Right hindlimb (tissue), 1 donor: ENCODE measurements around the gene FN1.

Source experiments
- DNase-seq: peaks from one replicate; pipeline ENCODE4 v3.0.0-alpha.2; 2018

FN1 gene

DNA sequence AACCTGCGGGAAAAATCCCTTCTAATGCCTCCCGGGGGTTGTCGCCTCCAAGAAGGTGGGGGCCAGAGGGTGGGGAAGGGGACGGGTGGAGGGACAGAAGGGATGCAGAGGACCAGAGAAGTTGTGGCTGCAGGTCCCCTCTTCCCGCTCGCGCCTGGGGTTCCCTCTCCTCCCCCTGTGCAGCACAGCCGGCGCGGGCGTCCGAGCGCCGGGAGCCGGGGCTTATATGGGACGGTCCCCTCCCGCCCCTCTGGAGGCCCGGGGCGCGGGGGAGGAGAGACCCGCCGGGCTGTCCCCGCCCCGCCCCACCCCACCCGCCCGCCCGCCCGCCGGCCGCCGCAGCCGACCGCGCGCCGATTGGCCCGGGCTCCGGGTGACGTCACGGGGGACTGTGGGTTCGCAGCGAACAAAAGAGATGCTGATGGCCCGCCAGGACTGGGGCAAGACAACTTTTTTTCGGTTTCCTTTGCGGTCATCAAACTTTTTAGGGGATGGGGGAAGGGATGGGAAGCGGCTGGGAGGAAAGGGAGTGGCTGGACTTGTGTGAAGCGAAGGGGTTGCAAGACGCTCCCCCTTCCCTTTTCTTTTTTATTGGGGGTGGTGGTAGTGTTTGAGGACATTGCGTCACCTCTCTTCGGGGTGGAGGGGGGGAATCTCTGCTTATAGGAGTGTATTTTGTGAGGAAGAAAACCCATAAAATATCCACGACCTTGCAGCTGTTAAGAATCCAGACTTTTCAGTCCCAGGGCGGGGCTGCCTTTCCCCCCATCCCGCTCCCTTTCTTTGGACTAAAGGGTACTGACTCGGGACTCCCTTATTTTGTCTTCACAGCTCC is at the start of gene FN1:
Gene FN1 (minus strand): TSS at position 199 of the 835 bp plus-strand sequence. CDS start 266 bp downstream, outside the sequence.
- DNase-seq: peak; percentile 99

DNA sequence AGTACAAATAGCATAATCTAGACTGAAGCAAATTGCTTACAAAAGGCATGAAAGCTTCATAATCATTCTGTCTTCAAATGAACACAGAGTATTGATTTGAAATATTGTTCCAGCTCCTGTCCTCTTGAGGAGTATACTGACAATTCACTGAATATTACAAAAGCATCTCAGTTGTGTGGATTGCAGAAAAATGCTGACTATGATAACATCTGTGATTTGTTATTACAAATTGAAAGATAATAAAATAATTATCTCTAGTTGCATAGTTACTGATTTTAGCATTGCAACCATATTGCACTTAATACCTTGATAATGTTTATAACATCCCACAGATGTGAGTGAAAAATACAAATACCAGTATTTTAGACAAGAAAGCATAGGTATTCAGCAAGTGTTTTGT is 49.2 kb upstream of the FN1 start:
- no peak for DNase-seq

GRCh38 chr2:215484570-215484969 is 48.7 kb upstream of the FN1 start:
- no peak for DNase-seq

DNA sequence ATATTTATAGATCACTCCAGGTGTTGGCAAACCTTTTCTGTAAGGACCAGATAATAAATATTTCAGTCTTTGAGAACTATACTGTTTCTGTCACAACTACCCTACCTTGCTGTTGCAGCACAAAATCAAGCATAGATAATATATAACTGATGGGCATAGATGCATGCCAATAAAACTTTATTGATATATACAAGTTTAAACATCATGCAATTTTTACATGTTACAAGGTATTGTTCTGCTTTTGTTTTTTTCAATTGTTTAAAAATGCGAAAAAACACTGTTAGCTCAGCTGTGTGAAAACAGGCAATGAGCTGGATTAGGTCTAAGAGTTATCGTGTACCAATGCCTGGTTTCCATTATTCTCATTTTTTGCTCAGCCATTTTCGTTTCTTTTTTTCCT is 47.6 kb upstream of the FN1 start:
- DNase-seq: no peak

- DNase-seq: no peak
Measured at GRCh38 chr2:215479536-215480240, 43.8 kb upstream of the FN1 start.

GRCh38 chr2:215479121-215479520 is 43.3 kb upstream of the FN1 start:
- DNase-seq: no peak

- DNase-seq: no peak
Measured at GRCh38 chr2:215476424-215476823, 40.6 kb upstream of the FN1 start.

DNA sequence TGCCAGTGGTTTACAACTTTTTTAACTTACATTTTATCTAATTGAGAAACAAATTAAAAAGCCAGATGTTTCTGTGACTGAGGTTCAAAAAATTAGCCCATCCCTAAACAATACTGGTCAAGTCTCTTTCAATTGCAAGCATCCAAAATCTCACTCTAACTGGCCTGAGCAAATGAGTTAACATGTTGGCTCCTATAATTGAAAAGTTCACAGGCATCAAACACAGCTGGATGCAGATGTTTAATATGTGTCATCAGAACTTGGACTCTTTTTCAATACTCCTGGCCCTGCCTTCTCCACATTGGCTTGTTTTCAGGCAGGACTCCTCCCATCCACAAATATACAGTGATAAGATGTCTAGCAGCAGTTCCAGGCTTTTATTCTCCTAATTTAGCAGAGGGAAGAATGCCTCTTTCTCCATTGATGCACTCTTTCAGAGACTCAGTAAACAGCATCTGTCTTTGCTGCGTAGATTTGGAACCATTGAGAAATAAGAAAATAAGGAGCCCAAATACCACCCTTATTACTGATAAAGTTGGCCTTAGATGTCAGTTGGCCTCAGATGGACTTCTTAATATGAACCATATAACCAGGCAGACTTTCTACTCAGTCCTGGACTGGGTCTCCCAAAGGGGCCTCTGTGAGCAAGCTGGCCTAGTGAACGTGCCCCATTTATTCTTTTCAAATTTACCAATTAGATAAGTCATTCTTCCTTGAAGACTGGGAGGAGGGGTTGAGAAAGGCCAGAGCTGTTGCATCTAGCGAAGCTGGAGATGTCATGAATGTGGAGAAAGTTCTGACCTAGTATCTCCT is 30.4 kb upstream of the FN1 start:
- DNase-seq: peak; percentile 50

DNA sequence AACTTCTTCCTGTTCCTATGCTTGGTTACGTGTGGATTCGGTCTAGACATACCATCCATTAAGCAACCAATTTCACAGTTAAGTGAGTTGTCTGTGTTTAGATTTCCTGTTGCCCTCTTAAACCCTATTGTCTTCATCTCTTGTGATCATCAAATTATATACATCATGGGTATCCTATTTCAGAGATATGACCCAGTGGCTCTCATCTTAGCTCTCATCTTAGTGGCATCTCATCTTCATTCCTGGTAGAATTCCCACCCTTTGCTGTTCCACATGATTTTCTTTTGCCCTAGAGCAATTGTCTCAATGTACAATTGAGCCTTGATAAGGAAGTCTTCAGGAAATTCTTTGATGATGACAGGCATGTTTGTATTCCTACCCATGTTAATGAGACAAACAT is 29.4 kb upstream of the FN1 start:
- DNase-seq: no peak

- no peak for DNase-seq
Measured at GRCh38 chr2:215461836-215462532, 26.1 kb upstream of the FN1 start.

- DNase-seq: no peak
Measured at GRCh38 chr2:215460682-215461382, 25.0 kb upstream of the FN1 start.

- DNase-seq: no peak
Measured at GRCh38 chr2:215455958-215456357, 20.1 kb upstream of the FN1 start.

GRCh38 chr2:215454519-215455246 is 18.8 kb upstream of the FN1 start:
- DNase-seq: no peak

GRCh38 chr2:215452725-215453124 is 16.9 kb upstream of the FN1 start:
- no peak for DNase-seq

- DNase-seq: no peak
Measured at GRCh38 chr2:215451012-215451756, 15.3 kb upstream of the FN1 start.

DNA sequence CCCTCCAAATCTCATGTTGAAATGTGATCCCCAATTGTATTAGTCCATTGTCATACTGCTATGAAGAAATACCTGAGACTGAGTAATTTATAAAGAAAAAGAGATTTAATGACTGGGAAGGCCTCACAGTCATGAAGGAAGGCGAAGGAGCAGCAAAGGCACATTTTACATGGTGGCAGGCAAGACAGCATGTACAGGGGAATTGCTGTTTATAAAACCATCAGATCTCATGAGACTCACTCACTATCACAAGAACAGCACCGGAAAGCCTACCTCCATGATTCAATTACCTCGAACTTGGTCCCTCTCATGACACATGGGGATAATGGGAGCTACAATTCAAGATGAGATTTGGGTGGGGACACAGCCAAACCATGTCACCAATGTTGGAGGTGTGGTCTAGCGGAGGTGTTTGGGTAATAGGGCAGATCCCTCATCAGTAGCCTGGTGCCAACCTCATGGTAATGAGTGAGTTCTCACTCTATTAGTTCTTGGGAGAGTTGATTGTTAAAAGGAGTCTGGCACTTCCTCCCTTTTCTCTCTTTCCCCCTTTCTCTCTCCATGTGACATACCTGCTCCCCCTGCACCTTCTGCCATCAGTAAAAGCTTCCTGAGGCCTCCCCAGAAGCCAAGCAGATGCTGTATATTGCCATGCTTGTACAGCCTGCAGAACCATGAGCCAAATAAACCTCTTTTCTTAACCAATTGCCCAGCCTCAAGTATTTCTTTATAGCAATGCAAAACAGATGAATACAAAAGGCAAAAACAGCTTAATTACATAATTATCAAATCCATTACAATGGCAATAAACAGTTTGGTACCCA is 14.5 kb upstream of the FN1 start:
- no peak for DNase-seq

DNA sequence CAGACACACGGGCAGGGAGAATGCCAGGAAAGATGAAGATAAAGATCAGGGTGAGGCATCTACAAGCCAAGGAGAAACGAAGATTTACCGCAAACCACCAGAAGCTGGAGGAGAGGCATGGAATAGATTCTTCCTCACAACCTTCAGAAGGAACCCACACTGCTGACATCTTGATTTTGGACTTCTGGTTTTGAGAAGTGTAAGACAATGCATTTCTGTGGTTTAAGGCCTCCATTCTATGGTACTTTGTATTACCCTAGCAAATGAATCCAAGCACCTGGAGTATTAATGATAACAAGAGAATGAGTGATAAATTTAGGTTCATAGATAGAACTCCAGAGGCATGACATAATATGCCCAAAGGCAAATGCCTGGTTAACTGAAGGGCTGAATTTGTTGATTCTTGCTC is 11.8 kb upstream of the FN1 start:
- DNase-seq: no peak

- DNase-seq: no peak
Measured at GRCh38 chr2:215447056-215447455, 11.2 kb upstream of the FN1 start.

DNA sequence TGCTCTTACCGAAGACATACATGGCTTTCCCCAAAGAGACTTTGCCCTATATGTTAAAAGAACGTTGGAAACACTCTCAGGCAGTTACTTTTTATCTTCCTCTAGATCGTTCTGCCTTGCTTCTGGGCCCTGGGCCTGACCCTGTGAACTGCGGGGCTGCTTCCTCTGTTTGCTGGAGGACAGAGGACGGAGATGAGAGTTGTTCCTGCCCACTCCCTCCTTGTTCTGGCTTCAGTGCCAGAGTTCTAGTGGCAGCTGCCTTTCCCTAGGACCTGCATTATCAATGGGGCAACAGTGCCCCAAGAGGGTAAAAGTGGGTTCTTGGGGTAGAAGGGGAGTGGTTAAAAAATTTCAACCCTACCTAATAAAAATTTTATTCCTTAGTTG is 6.5 kb upstream of the FN1 start:
- no peak for DNase-seq
